Spleen (tissue), 11 donors: Measurements from ENCODE around the gene CCSER2. TPM values are rescaled to one million over a fixed set of nuclear protein-coding genes. Genes with fewer than 3 reads are reported as not detected.

Source experiments
- DNase-seq: peaks from one replicate; pipeline ENCODE4 v3.0.0-alpha.2; 2020
- H3K27ac ChIP-seq, 8 donors: fragments of 200-600 bp; sonication (generic) in 7 of 8; 1 replicate in 4 of 8; 2 replicates in 4 of 8; pipeline versions ENCODE4 v1.5.0 to v1.8.0; 2016 to 2021; ENCODE audit warnings: inconsistent platforms in 4 of 8, mild to moderate bottlenecking in 4 of 8, moderate library complexity in 1 of 8
- H3K27me3 ChIP-seq, 7 donors: fragments of 200-600 bp; sonication (generic) in 6 of 7; replicated peaks in 1 of 7; 1 replicate in 4 of 7; 2 replicates in 3 of 7; pipeline versions ENCODE4 v1.5.0 to v1.8.0; 2016 to 2021; ENCODE audit warnings: inconsistent platforms in 3 of 7, mild to moderate bottlenecking in 1 of 7
- H3K36me3 ChIP-seq, 6 donors: fragments of 200-600 bp; sonication (generic) in 5 of 6; 1 replicate in 4 of 6; 2 replicates in 2 of 6; pipeline versions ENCODE4 v1.5.0 to v1.8.0; 2016 to 2021; ENCODE audit warnings: inconsistent platforms in 2 of 6
- H3K4me1 ChIP-seq, 6 donors: fragments of 200-600 bp; sonication (generic) in 5 of 6; 1 replicate in 3 of 6; 2 replicates in 3 of 6; pipeline versions ENCODE4 v1.5.0 to v1.8.0; 2016 to 2021; ENCODE audit warnings: inconsistent platforms in 3 of 6
- H3K4me3 ChIP-seq, 8 donors: fragments of 200-600 bp; sonication (generic) in 7 of 8; 1 replicate in 4 of 8; 2 replicates in 4 of 8; pipeline versions ENCODE4 v1.5.0 to v1.8.0; 2016 to 2021; ENCODE audit warnings: inconsistent platforms in 4 of 8, mild to moderate bottlenecking in 4 of 8, moderate library complexity in 2 of 8
- H3K9me3 ChIP-seq, 8 donors: fragments of 200-600 bp; sonication (generic) in 7 of 8; 1 replicate in 4 of 8; 2 replicates in 4 of 8; pipeline versions ENCODE4 v1.5.0 to v1.8.0; 2016 to 2021; ENCODE audit warnings: inconsistent platforms in 4 of 8
- CTCF ChIP-seq, 11 experiments: fragments of 200-600 bp in 7 of 11; fragments of 450-650 bp in 4 of 11; sonication (generic) in 4 of 11; IDR thresholded peaks in 8 of 11; conservative IDR thresholded peaks in 3 of 11; 1 replicate in 7 of 11; 2 replicates in 4 of 11; pipeline versions ENCODE4 v1.4.0 to v1.8.0; 2016 to 2021; ENCODE audit warnings: antibody characterized with exemption in 11 of 11, inconsistent platforms in 4 of 11, mild to moderate bottlenecking in 1 of 11
- POLR2A ChIP-seq, 3 donors: fragments of 450-650 bp; IDR thresholded peaks; one replicate each; pipeline ENCODE4 v1.5.1; 2017; ENCODE audit warnings: antibody characterized with exemption in 3 of 3, mild to moderate bottlenecking in 1 of 3
- POLR2AphosphoS5 ChIP-seq, 3 donors: sonication (generic); formaldehyde crosslinking; IDR thresholded peaks; one replicate each; pipeline ENCODE4 v1.5.1; 2017; ENCODE audit warnings: antibody characterized with exemption in 3 of 3
- WGBS, 5 donors: extraction: QIAGEN DNeasy Blood & Tissue Kit in 3 of 5; methylation state at CpG; one replicate each; pipeline versions ENCODE4 v1.1.5 to v1.1.7; 2013 to 2018; 5-methylcytosine and 5-hydroxymethylcytosine counted together
- intact Hi-C: fragments of 100-400 bp; cut with DNase I; formaldehyde crosslinking; loops from one replicate; pipeline ENCODE4 v1.15.0; 2023; ENCODE audit warnings: low total_unique reads
- polyA plus RNA-seq, 3 donors: library from polyadenylated mRNA; stranded (reverse); fragments of 200-250 nt; gene quantifications; one replicate each; pipeline ENCODE4 v1.2.1, GENCODE V29; 2013
- total RNA-seq, 7 donors: library from RNA; depleted of rRNA in 3 of 7; stranded (reverse); fragments of >200 nt in 3 of 7; fragmentation: NEBNext Ultra II Directional in 4 of 7; extraction: Animal tissue kit (Norgen Biotek cat#: 25700) in 4 of 7; gene quantifications; one replicate each; pipeline versions ENCODE4 v1.1.0 to v1.2.1, GENCODE V29; 2016 to 2021
- donor health status: healthy with polysubstance abuse.
- donor health status: DM: no; HTN: no; CAD: no; lungs with moderate emphysema.
- donor health status: DM: no; HTN: no; CAD: no.
- donor health status: Bipolar disorder and iron deficiency.
- donor health status: healthy.
- donor health status: DM: no; HTN: no; CAD: no.
- donor health status: DM: yes; HTN: yes; CAD: no.

CCSER2 gene
- total and polyA plus RNA-seq, 10 donors: 5.3 to 61.4 (median 45.2) TPM

GRCh38 chr10:84360637-84361365, 32.4 kb downstream of the CCSER2 start:
- H3K4me3 ChIP-seq: peak overlapping the region in 5 of 8 donors; percentile 16 to 55 (median 17)
- WGBS, 5 donors: 55 to 67% (median 58%) methylated on average over 6 of the region's 6 CpGs
- DNase-seq: no peak

GRCh38 chr10:84365335-84365881, 37.0 kb downstream of the CCSER2 start:
- intact Hi-C loops: no loop called here
- no peak overlapping the region for H3K4me3 ChIP-seq
- no peak for TF ChIP-seq POLR2AphosphoS5 (IDR thresholded peaks at IDR 0.05)
- TF ChIP-seq POLR2A (IDR thresholded peaks at IDR 0.05): no peak
- no peak for TF ChIP-seq CTCF (IDR thresholded peaks at IDR 0.05 in 8 of 11, conservative IDR thresholded peaks at IDR 0.05 in 3 of 11)
- DNase-seq: no peak
- 70 to 81% (median 74%) methylated on average over 5 of the region's 5 CpGs for WGBS, 5 donors
- H3K27me3 ChIP-seq: no peaks in the 10 kb centered on the region
- no peak overlapping the region for H3K27ac ChIP-seq
- H3K9me3 ChIP-seq: no peaks in the 10 kb centered on the region
- H3K36me3 ChIP-seq: no peaks in the 10 kb centered on the region
- peaks cover 0 to 51% (median 20%) of the 10 kb centered on the region in 6 donors for H3K4me1 ChIP-seq

More at GRCh38 chr10:84360637-84361365, 32.4 kb downstream of the CCSER2 start:
- H3K4me1 ChIP-seq: peaks cover 3 to 90% (median 45%) of the 10 kb centered on the region in 6 donors
- H3K27me3 ChIP-seq: no peaks in the 10 kb centered on the region
- TF ChIP-seq POLR2A (IDR thresholded peaks at IDR 0.05) (no peak), POLR2AphosphoS5 (IDR thresholded peaks at IDR 0.05) (no peak), CTCF (IDR thresholded peaks at IDR 0.05 in 8 of 11, conservative IDR thresholded peaks at IDR 0.05 in 3 of 11) (no peak)
- intact Hi-C loops: no loop called here
- H3K36me3 ChIP-seq: no peaks in the 10 kb centered on the region
- H3K9me3 ChIP-seq: no peaks in the 10 kb centered on the region
- peak overlapping the region in 6 of 8 donors; percentile 7 to 56 (median 47) for H3K27ac ChIP-seq

- intact Hi-C loops: no loop called here
- no peak overlapping the region for H3K4me3 ChIP-seq
Measured at GRCh38 chr10:84366041-84366440, 37.7 kb downstream of the CCSER2 start.

More at GRCh38 chr10:84366041-84366440, 37.7 kb downstream of the CCSER2 start:
- Histone ChIP-seq H3K36me3 (peaks cover 0 to 3% (median under 1%) of the 10 kb centered on the region in 6 donors), H3K27ac (no peak overlapping the region), H3K4me1 (peaks cover 0 to 44% (median 14%) of the 10 kb centered on the region in 6 donors), H3K27me3 (no peaks in the 10 kb centered on the region), H3K9me3 (no peaks in the 10 kb centered on the region)
- 91 to 99% (median 96%) methylated on average over 4 of the region's 4 CpGs for WGBS, 5 donors
- DNase-seq: no peak
- TF ChIP-seq POLR2AphosphoS5 (IDR thresholded peaks at IDR 0.05): no peak
- TF ChIP-seq CTCF (IDR thresholded peaks at IDR 0.05 in 8 of 11, conservative IDR thresholded peaks at IDR 0.05 in 3 of 11): no peak
- no peak for TF ChIP-seq POLR2A (IDR thresholded peaks at IDR 0.05)
